ENCODE results near the gene GCNT4. TPM values are rescaled to one million over a fixed set of nuclear protein-coding genes. Genes with fewer than 3 reads are reported as not detected.

The GCNT4 gene
- total RNA-seq, 1 donor from 2014 or later: 0.41 TPM

DNA sequence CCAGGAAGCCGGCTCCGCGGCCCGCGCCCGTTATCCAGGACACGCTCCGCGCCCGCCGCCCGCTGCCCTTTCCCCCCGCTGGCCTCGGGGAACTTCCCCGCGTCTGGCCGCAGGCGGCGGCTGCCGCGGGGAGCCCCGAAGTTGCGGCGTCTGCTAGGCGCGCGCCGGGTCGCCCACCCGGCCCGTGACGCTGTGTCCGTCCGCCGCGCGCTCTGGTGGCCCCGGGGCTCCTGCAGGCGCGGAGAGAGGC, 621 bp upstream of the GCNT4 start:
- DNase-seq (ENCODE audit: extremely low read depth, low read depth, low spot score): no peak

DNA sequence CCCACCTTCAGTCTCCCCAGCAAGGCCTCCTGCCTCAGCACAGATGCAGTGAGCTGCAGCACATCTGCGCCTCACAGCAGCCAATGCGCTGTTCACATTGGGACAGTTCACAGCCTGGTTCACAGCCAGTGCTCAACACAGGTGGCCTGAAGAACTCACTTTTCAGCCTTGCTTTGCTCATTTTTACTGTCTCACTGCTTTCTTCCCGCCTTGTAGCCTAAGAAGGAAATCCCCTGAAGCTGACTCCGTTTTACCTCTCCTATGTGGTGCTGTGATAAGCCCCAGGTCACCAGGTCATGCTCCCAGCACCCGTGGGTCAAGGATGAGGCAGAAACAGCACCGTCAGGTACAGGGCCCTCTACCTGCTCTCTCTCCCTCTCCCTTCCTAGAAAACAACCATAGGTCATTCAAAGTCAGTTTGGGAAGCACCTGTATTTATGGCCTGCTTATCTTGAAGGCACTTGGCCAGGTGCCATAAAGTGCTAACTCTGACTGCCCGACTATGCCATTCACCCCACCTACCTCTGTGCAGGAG, 1.1 kb downstream of the GCNT4 start:
- no peak for DNase-seq (ENCODE audit: extremely low read depth, low read depth, low spot score)

DNA sequence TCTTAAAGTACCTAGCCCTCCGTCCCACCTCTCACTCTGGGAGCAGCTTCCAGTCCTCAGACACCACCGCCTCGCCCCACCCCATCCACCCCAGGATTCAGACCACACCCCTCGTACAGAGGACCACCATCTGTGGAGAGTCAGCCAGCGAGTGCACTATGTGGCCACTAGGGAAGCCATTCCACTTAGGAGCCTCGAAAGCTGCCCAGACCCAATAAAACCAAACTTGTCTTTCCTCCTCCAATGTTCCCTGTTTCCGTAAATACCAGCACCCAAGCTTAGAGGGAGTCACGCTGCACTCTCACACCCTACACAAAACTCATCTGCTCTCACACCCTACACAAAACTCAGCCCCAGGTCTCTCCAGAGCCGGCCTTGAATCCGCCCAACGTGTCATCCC, 1.9 kb downstream of the GCNT4 start:
- DNase-seq (ENCODE audit: extremely low read depth, low read depth, low spot score): no peak

DNA sequence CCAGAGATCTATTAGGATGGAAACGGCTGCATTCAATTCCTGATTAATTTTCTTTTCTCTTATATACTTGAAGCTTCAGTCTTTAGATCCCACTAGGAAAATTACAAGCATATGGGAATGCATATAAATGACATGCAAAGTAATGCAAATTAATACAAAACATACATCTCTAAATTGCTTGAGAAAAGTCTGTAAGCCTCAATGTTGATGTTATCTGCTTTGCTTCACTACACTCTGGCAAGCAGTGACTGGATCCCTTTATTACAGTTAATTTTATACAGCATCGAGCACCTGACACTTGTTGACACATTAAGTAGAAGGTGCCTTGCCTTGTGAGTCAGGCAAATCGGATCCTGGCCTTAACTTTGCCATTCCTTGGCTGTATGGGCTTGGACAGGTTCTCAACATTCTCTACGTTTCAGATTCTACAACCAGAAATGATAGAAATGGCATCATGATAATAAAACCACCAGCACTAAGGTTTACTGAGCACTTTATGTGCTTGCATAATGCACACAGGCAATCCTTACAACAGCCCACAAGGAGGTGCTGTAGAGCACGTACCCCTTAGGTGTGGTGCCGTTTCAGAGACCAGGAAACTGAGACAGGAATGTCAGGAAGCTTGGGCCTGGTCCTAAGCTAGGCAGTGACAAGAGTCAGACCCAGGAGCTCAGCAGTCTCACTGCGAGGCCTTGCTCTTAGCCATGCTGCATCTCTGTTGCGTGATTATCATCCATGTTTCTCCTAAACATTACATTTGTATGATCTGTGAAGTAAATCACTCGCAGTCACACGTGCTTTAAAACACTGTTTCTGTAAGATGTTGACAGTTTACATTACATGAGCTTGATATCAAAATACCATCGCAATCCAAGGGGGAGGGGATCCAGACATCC, 2.7 kb downstream of the GCNT4 start:
- DNase-seq (ENCODE audit: extremely low read depth, low read depth, low spot score): no peak

DNA sequence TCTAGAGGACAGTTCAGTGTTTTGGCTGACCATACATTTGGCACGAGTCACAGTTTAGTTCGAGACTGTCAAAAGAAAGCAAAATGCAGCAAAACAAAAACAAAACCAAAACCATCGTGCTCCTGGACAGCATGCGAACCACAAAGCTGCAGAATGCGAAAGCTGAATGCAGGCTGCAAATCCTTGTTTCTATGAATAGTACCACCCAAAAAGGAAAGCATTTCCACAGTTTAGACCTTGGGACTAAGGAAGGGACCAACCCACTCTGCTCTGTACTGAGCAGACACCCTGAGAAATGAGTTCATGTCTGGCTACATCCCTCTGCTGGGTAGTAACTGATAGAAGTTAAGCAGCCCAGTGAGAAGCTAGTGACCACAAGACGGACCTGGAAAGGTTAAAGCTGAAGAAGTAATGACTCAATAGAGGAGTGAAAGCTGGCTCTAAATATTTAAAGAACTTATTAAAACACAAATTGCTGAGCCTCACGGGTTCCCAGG, 3.9 kb downstream of the GCNT4 start:
- DNase-seq (ENCODE audit: extremely low read depth, low read depth, low spot score): no peak

DNA sequence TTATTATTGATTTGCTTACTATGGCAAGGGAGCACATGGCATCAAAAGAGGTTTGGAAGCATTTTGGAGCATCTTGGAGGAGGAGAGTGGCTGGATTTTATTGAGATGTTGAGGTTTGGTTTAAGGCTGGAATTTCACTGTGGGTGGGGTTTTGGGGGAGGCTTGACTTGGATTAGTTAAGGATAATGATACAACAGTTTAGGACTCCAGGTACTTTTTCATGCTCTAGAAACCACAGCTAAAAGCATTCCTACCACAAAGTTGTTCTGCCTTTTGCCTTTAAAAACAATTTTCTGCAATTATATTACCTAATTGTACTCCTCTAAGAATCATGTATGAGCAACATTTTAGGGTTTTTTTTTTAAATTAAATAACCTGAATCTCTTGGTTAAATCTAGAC, 5.0 kb downstream of the GCNT4 start:
- no peak for DNase-seq (ENCODE audit: extremely low read depth, low read depth, low spot score)

DNA sequence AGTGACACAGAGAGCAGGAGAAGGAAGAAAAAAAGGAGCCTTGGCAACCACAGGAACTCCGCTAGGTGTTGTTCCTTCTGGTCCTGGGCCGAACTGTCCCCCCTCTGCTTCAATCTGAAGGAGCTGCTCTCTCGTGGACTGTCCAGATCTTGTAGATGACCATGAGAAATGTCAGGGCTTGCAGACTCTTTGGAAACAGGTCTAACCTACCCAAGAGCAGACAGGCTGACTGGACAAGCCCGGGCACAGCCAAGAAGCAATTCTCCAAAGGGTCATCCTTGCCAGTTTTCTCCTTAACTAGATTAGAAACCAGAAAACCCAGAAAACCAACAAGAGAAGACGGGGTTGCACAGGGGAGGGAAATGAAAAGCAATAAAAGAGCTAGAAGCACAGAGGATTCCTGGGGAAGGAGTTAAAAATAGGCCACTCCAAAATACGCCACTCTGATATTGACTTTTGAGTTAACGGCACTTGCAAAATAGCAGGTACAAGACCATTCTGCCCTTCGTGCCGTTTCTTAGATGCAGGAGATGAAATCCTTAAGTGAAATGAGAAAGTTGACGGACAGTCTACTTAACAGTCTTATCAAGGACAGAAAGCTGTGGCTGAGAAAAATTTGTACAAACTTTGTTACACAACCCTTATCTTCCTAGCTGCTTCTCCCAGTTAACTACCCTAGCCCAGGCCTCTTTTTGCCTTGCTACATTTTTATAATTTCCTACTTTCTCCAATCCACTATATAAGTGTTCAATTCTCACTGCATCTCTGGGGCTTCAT, 5.8 kb downstream of the GCNT4 start:
- no peak for DNase-seq (ENCODE audit: extremely low read depth, low read depth, low spot score)

DNA sequence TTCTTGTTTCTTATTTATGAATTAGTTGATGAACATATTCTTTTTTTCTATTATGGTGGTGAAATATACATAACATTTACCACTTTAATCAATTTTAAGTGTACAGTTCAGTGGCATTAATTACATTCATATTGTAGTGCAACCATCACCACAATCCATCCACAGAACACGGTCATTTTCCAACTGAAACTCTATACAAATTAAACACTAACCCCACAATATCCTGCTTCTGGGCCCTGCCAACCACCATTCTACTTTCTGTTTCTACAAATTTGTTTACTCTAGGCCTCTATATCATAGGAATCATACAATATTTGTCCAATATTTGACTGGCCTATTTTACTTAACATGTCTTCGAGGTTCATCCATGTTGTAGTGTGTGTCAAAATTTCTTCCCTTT, 7.3 kb downstream of the GCNT4 start:
- no peak for DNase-seq (ENCODE audit: extremely low read depth, low read depth, low spot score)

DNA sequence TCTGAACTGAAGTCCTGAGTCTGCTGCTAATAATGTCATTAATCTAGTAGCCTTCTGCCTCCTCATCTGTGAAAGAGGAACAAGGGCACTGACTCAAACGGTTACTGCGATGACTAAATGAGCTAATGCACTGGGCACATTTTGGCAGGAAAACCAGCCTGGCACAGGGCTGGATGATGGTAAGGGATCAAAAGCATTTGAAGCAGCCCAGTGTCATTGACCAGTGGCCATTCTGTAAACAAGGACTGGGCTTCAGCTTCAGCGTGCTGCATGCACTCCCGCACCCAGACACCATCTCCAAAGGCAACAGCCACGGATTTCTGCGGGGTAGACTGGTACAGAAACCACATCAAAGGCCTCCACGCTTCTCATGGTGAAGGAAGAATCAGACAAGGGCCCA, 8.0 kb downstream of the GCNT4 start:
- DNase-seq (ENCODE audit: extremely low read depth, low read depth, low spot score): no peak

DNA sequence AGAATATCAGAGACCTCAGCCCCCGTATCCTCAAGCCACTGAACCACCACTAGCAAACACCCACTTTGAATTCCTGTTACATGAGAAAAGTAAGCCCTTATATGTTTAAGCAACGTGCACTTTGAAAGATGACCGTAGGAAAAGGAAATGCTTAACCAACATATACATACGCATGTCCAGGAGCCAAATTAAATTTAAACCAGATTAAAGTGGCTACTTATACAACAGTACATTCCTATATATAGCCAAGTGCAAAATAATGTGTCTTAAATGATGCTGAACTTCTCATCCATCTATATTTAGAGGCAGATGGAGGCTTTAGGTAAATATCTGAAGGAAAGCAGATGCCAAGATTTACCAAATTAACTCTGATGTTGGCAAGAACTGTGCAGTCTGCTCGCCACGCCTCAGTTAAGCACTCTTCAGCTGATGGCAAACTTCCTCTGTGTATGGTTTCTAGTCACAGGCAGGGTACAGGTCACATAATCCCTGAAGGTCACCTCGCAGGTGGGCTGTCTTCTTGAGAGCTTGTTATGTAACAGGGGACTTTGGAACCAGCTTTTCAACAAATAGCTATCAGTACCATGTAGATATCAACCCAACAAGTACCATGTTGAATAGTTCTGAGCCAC, 8.6 kb downstream of the GCNT4 start:
- DNase-seq (ENCODE audit: extremely low read depth, low read depth, low spot score): no peak

DNA sequence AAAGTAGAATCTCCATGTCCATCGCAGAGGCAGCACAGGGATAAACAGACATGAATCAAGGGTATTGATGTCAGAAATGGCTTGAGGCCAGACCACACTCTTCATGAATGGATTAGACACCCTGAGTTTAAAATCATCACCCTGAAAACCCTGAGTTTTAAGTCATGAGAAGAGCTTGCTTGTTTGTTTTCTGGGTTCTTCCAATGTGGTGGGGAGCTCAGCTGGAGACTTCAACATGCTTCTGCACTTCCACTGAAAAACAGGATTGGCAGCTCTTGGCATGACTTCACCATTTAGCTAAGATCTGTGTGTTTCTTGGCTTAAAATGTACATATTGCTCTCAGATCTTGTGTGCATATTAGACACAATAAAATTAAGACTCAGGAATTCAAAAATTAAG, 9.8 kb downstream of the GCNT4 start:
- DNase-seq (ENCODE audit: extremely low read depth, low read depth, low spot score): no peak

DNA sequence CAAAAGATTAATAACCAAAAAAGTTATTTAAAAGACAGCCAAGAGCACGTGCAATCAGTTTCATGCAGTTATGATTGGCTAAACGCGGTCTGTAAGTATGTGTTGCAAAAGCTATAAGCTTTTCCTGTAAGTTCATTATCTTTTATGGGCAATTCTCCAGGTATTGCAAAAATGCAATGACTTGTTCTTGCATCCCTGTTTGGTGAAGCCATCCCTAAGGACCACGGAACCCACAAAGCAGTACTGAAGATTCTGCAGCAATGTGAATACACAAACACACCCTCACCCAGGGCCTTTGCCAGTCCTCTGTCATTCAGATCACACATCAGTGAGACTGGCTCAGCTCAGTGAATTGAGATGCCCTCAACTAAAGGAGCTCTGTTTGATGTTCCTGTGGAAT, 11.4 kb downstream of the GCNT4 start:
- no peak for DNase-seq (ENCODE audit: extremely low read depth, low read depth, low spot score)

DNA sequence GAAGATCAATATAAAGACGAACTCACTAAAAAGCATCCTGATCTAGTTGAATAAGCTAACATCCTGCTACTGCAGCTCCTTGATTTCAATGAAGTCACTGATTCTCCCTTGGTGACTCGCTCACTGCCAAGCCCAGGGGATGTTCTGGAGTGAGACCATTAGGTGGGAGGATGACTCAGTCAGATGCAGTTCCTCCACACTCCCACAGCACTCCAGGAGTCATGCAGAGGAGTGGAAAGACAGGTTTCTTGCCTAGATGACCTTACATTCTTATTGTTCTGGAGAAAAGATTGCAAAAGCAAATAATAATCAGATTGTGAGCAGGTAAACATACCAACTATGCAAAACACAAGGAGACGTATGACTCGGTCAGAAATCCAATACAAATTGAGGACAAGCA, 15.3 kb downstream of the GCNT4 start:
- no peak for DNase-seq (ENCODE audit: extremely low read depth, low read depth, low spot score)

DNA sequence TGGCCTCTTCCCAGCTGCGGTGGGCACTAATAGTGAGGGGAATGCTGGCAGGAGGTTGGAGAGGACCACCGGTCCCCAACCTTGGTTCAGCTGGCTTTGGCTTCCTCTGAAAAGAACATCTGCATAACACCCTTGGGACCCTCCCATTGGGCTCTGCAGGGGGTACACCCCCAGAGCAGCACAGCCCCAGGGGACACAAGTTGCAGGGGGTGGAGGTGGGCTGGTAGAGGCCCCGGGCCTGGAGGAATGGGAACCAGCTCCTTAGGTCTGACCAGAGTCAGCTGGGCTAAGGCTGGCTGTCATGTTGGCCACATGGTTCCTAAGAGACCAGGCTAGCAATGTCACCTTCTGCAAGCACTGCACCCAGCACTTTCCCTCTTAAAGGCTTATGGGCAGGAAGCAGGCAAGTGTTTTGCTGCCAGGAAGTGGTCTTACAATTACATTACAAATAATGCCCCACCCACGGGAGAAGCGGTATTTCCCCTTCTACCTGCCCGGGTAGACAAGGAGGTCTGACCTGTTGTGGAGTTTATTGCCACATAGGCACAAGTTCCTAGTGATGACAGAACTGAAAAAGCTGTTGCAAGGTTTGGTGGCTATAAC, 18.1 kb downstream of the GCNT4 start:
- DNase-seq (ENCODE audit: extremely low read depth, low read depth, low spot score): no peak

DNA sequence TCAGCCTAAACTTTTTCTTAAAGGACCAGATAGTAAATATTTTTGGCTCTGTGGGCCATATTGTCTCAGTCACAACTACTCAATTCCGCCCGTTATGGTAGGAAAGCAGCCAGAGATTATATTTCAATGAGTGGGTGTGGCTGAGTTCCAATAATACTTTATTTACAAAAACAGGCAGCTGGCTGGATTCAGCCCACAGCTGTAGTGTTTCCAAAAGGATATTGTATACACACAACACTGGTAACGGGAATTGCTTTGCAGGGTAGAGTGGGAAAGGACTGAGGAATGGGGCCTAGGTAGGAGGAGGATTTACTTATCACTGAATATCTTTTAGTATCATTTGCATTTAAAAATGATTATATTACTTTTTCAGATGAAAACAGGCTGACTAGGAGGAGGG, 21.0 kb downstream of the GCNT4 start:
- no peak for DNase-seq (ENCODE audit: extremely low read depth, low read depth, low spot score)

DNA sequence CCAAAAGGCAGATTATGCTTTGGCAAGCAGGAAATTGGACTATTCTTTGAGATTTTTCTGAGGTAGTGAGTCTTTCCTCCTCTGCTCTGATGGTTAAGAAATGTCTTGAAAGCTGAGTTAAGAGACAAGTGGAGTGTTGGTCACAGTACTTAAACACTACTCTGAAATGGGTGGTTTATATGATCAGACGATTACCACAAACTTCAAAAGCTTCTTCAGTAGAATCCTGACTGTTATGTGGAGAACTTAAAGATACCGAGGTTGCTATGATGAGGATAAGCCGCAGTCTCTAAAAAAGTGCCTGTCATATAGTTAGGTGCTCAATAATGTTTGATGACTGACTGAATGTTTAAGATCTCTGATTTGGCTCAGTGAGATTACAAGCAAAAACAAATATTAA, 24.3 kb downstream of the GCNT4 start:
- DNase-seq (ENCODE audit: extremely low read depth, low read depth, low spot score): no peak

DNA sequence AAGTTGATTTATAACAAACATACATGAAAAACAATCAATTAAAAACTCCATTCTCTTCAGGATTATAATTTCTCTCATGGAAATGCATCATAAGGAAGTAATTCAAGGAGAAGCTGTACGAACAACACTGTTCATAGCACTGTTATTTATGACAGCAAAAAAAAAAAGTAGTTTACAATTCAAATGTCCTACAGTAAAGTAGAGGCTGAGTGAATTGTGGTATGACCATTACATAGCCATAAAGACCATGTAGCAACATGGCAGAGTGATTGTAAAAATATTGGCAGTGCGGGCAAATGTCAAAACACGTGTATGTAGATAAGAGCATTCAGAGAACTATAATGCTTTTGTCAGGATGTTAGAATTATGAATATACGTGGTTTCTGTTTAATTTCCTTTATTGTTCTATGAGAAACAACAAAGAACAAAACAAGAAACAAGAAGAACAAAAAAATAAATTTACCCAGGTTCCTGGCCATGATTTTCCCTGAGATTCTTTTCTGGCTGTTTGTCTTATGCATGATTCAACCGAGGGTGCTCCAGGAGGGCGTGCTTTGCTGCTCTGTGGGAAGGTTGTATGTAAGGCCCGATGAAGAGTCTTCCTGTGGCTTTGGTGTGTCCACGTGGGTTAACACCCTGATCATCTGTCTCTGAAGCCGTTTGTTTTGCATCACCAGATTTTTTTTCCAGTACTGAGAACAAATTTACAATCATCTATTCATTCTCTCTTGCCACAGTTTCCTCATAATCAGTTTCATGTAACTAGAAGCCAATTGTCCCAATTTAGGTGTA, 28.8 kb downstream of the GCNT4 start:
- no peak for DNase-seq (ENCODE audit: extremely low read depth, low read depth, low spot score)

DNA sequence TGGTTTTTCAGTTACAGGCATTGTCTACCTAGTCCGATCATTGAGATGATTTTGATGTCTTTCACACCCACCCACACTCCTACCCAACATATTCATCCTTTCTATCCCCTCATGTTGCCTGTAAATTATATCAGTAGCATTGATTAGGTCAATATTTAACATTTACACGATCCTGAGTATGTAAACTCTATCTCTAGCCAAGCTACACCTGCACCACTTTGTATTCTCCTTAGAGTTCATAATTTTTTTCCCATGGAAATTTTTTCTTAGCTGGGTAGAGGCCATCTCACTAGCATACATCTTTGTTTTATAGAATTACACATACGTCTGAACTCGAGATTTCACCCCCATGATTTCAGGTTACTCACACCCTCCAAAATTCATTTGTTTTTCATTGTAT, 30.6 kb downstream of the GCNT4 start:
- no peak for DNase-seq (ENCODE audit: extremely low read depth, low read depth, low spot score)

DNA sequence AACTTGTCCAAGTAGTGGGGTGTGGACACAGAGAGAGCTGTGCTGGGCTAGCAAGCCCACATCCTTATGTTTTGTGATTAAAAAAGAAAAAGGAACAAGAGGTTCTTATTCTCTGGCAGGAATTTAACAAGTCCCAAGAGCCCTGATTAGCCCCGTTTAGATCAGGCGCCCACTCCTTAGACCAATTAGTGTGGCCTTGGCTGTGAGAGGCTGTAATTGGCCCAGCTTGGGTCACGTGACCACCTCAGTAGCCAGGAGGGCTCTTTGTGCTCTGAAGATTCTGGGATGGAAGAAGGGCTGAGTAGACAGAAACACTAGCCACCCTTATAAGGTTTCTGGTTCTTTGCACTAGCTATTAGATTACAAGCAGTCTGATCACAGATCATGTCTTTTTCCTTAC, 31.1 kb downstream of the GCNT4 start:
- DNase-seq (ENCODE audit: extremely low read depth, low read depth, low spot score): no peak

DNA sequence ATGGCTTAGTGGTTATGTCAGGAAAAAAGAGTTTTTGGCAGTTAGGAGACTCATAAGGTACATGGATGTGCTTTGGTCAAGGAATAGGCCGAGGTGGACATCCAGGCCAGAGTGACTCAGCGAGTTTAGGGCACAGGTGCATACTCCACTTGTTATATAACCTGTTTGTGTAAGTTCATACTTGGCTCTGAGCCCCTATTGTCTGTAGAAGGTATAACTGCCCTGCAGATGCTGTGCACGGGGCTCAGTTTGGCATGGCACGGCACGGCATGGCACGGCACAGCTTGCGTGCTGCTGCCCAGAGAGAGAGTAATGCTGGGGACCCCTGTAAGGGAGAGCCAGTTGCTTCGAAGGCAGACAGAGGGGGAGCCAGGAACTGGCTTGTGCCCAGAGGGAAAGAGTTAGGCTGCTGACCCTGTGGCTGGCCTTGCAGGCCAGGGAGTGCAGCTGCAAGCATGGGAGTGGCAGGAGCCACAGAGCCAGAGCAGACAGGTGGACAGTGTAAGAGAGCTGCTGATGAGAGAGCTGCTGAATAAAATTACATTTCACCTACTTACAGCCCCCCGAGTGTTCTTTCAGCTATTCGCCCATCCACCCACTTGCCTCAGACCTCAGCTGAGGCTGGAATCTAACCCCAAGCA, 32.2 kb downstream of the GCNT4 start:
- no peak for DNase-seq (ENCODE audit: extremely low read depth, low read depth, low spot score)
